Prostate gland (tissue), 2 donors: Measurements from ENCODE around the gene NECAP2.
"Not testable (repeated sequence)": the region's sequence is repeated elsewhere in the genome, so short reads cannot be mapped to it uniquely, and the experiment has no call there.

Experiments used
- CTCF ChIP-seq, 4 experiments: fragments of 200-600 bp in 2 of 4; fragments of 450-650 bp in 2 of 4; sonication (generic) in 2 of 4; IDR thresholded peaks; 1 replicate in 3 of 4; 2 replicates in 1 of 4; pipeline ENCODE4 v1.5.1; 2016 to 2019; ENCODE audit warnings: antibody characterized with exemption in 4 of 4, mild to moderate bottlenecking in 2 of 4, moderate library complexity in 2 of 4
- POLR2A ChIP-seq: fragments of 450-650 bp; IDR thresholded peaks from one replicate; pipeline ENCODE4 v1.6.1; 2016; ENCODE audit warnings: antibody characterized with exemption, mild to moderate bottlenecking

- TF ChIP-seq CTCF (IDR thresholded peaks at IDR 0.05); POLR2A: not testable (repeated sequence)
Observed at GRCh38 chr1:16487011-16487410, 46.5 kb downstream of the NECAP2 start.
